Measurements from ENCODE around the gene ADAMTS19. TPM values are rescaled to one million over a fixed set of nuclear protein-coding genes. Genes with fewer than 3 reads are reported as not detected.

The ADAMTS19 gene
- total RNA-seq, 1 donor from 2014 or later = under 0.01 TPM

- DNase-seq (ENCODE audit: low read depth) (no peak), FAIRE-seq (no peak)
- TF ChIP-seq CTCF (IDR thresholded peaks at IDR 0.05; ENCODE audit: insufficient read depth, low read length, severe bottlenecking) = no peak
- Histone ChIP-seq H3K36me3 (ENCODE audit: control insufficient read depth, insufficient read depth, low read length) (no peaks in the 10 kb centered on the region), H3K4me3 (ENCODE audit: low read depth, low read length) (no peak overlapping the region), H3K27me3 (ENCODE audit: control insufficient read depth, insufficient read depth, low read length) (no peaks in the 10 kb centered on the region)
Measured at GRCh38 chr5:129770024-129770820, 310.1 kb downstream of the ADAMTS19 start.

DNA sequence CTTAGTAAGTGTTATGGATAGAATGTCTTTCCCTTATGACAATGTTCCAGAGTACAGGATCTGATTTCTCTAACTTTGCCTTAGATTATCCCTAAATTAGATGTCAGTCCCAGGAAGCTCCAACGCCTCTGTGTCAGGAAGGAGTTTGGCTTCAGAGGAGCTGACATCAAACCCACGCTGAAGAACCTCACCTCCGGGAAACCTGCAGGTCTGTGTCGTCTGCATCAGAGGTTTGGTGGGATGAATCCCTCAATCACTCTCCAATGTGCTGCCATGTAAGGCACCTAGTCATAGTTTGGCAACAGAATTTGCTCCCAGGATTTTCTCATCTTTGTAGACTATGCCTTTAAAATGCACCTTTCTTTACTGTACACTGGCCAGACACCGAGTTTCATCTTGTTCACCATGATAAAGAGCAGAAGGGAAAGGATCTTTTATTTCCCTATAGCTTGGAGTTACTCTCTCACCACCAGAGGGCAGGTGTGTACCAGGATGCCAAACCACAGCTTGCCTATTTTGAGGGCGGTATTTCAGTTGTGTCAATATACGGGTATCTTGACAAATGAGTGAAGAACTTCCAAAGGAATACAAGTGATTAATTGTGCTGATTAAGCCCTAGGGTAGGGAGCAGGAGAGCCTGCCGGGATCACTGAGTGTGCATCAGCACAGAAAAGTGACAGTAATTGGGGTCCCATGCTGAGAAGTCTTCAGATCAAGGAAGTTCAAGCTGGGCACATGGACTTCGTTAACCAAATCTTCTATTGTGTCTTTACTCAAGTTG lies 311.1 kb downstream of the ADAMTS19 start:
- peak; percentile 57 for DNase-seq (ENCODE audit: low read depth)
- TF ChIP-seq CTCF (IDR thresholded peaks at IDR 0.05; ENCODE audit: insufficient read depth, low read length, severe bottlenecking) = peak; percentile 77
- peak; percentile 58 for FAIRE-seq

DNA sequence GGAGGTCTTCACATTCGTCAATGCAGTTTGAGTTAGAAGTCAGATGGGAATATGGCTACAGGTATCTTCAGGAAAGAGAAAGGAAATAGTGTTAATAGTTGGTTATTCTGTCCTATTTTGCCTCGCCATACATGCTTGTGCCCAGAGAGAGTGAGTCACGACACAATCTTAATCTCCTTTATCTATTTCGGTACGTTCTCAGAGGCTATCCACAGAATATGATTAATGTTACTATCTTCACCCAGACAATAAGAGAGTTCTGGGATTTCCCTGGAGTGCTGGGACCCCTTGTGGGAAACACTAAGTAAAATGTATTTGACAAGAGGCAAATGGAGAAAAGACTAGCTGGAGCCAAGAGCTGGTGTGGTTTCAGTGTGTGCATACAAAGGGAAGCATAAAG lies 313.3 kb downstream of the ADAMTS19 start:
- FAIRE-seq (no peak), DNase-seq (ENCODE audit: low read depth) (no peak)
- Histone ChIP-seq H3K36me3 (ENCODE audit: control insufficient read depth, insufficient read depth, low read length) (no peaks in the 10 kb centered on the region), H3K4me3 (ENCODE audit: low read depth, low read length) (no peak overlapping the region), H3K27me3 (ENCODE audit: control insufficient read depth, insufficient read depth, low read length) (no peaks in the 10 kb centered on the region)
- TF ChIP-seq CTCF (IDR thresholded peaks at IDR 0.05; ENCODE audit: insufficient read depth, low read length, severe bottlenecking) = no peak

More for the DNA sequence above, 311.1 kb downstream of the ADAMTS19 start:
- no peaks in the 10 kb centered on the region for H3K36me3 ChIP-seq (ENCODE audit: control insufficient read depth, insufficient read depth, low read length)
- H3K27me3 ChIP-seq (ENCODE audit: control insufficient read depth, insufficient read depth, low read length) = no peaks in the 10 kb centered on the region
- no peak overlapping the region for H3K4me3 ChIP-seq (ENCODE audit: low read depth, low read length)

- no peak overlapping the region for H3K4me3 ChIP-seq (ENCODE audit: low read depth, low read length)
- FAIRE-seq (no peak), DNase-seq (ENCODE audit: low read depth) (no peak)
- H3K36me3 ChIP-seq (ENCODE audit: control insufficient read depth, insufficient read depth, low read length) = no peaks in the 10 kb centered on the region
- no peak for TF ChIP-seq CTCF (IDR thresholded peaks at IDR 0.05; ENCODE audit: insufficient read depth, low read length, severe bottlenecking)
- no peaks in the 10 kb centered on the region for H3K27me3 ChIP-seq (ENCODE audit: control insufficient read depth, insufficient read depth, low read length)
Measured at GRCh38 chr5:129781594-129781993, 321.5 kb downstream of the ADAMTS19 start.

All from bronchial epithelial cell (primary cell).